IMR-90 (cell line): ENCODE measurements around the gene IGFBP5. TPM values are rescaled to one million over a fixed set of nuclear protein-coding genes. Genes with fewer than 3 reads are reported as not detected.

Experiments
- ATAC-seq: fragments of 200-7000 bp; cut with Tn5 transposase; 2 replicates; pipeline ENCODE4 v1.9.1; 2020; ENCODE audit warnings: low read depth, mild to moderate bottlenecking, moderate library complexity
- BruUV-seq: library from RNA; stranded (reverse); fragments of 400-500 nt; replicated peaks from 2 replicates; lab custom pipeline; 2021; lab: Mats Ljungman, UMichigan
- CTCF ChIA-PET: fragments of 300-600 bp; formaldehyde crosslinking; extraction: SDS; loops from one replicate; lab custom pipeline; 2021; ENCODE audit warnings: antibody characterized with exemption; lab: Yijun Ruan, JAX
- POLR2A ChIA-PET: fragments of 300-600 bp; sonication (Branson Sonifier 250); formaldehyde crosslinking; loops from one replicate; lab custom pipeline; 2022; ENCODE audit warnings: antibody characterized with exemption; ENCODE audit not compliant: unreplicated experiment; lab: Charles Lee
- DNase-seq: peaks from one replicate; pipeline ENCODE4 v3.0.0; 2013
- H2AFZ ChIP-seq: replicated peaks from 2 replicates; pipeline ENCODE3; 2013; ENCODE audit warnings: low read length, mild to moderate bottlenecking; ENCODE audit not compliant: poor library complexity
- H2AK5ac ChIP-seq: 2 replicates; pipeline ENCODE4 v1.6.1; 2013; ENCODE audit warnings: low read depth, low read length, inconsistent platforms
- H2AK9ac ChIP-seq: replicated peaks from 2 replicates; pipeline ENCODE3; 2013; ENCODE audit warnings: mild to moderate bottlenecking, low read depth, low read length, moderate library complexity; ENCODE audit not compliant: poor library complexity
- H2BK120ac ChIP-seq: 2 replicates; pipeline ENCODE4 v1.6.1; 2013; ENCODE audit warnings: low read depth, low read length, inconsistent platforms
- H2BK15ac ChIP-seq: 3 replicates; pipeline ENCODE4 v1.6.1; 2013; ENCODE audit warnings: low read depth, low read length, inconsistent platforms
- H2BK20ac ChIP-seq: 2 replicates; pipeline ENCODE4 v1.6.1; 2013; ENCODE audit warnings: low read depth, mild to moderate bottlenecking, inconsistent platforms, low read length, moderate library complexity
- H2BK5ac ChIP-seq: 2 replicates; pipeline ENCODE4 v1.6.1; 2013; ENCODE audit warnings: mild to moderate bottlenecking, low read depth, low read length, inconsistent platforms; ENCODE audit not compliant: poor library complexity, severe bottlenecking
- H3K14ac ChIP-seq: replicated peaks from 2 replicates; pipeline ENCODE4 v1.6.1; 2013; ENCODE audit warnings: low read depth, low read length, inconsistent platforms
- H3K18ac ChIP-seq: 2 replicates; pipeline ENCODE4 v1.6.1; 2013; ENCODE audit warnings: low read depth, low read length, control low read depth
- H3K23ac ChIP-seq: 2 replicates; pipeline ENCODE4 v1.6.1; 2013; ENCODE audit warnings: low read depth, low read length, inconsistent platforms
- H3K27ac ChIP-seq: 2 replicates; pipeline ENCODE4 v1.5.1; 2013; ENCODE audit warnings: mild to moderate bottlenecking, control low read depth, low read length; ENCODE audit not compliant: insufficient read depth
- H3K27me3 ChIP-seq: 2 replicates; pipeline ENCODE4 v1.6.1; 2013; ENCODE audit warnings: low read length; ENCODE audit not compliant: control insufficient read depth, insufficient read depth
- H3K36me3 ChIP-seq: 2 replicates; pipeline ENCODE4 v1.6.1; 2013; ENCODE audit warnings: low read length, mixed read lengths; ENCODE audit not compliant: control insufficient read depth, insufficient read depth
- H3K4ac ChIP-seq: 2 replicates; pipeline ENCODE4 v1.6.1; 2013; ENCODE audit warnings: low read depth, low read length, inconsistent platforms
- H3K4me1 ChIP-seq: 2 replicates; pipeline ENCODE4 v1.6.1; 2013; ENCODE audit warnings: low read length, mixed read lengths; ENCODE audit not compliant: control insufficient read depth, insufficient read depth
- H3K4me2 ChIP-seq: 2 replicates; pipeline ENCODE4 v1.6.1; 2013; ENCODE audit warnings: low read depth, mild to moderate bottlenecking, control low read depth, low read length, moderate library complexity
- H3K4me3 ChIP-seq: 2 replicates; pipeline ENCODE4 v1.5.1; 2013; ENCODE audit warnings: low read depth, mild to moderate bottlenecking, control low read depth, low read length, moderate library complexity; ENCODE audit not compliant: insufficient read depth
- H3K56ac ChIP-seq: 2 replicates; pipeline ENCODE4 v1.6.1; 2013; ENCODE audit warnings: low read length, inconsistent platforms; ENCODE audit not compliant: insufficient read depth; ENCODE audit errors: extremely low read depth
- H3K79me1 ChIP-seq, 2 experiments: 2 replicates each; pipeline ENCODE4 v1.6.1; 2013; ENCODE audit warnings: low read length in 2 of 2, inconsistent platforms in 1 of 2, low read depth in 1 of 2
- H3K9ac ChIP-seq: 2 replicates; pipeline ENCODE4 v1.6.1; 2013; ENCODE audit warnings: low read depth, low read length, control low read depth
- H3K9me1 ChIP-seq: 2 replicates; pipeline ENCODE4 v1.6.1; 2013; ENCODE audit warnings: low read length, inconsistent platforms; ENCODE audit not compliant: insufficient read depth
- H3K9me3 ChIP-seq: 2 replicates; pipeline ENCODE4 v1.6.1; 2013; ENCODE audit warnings: low read length; ENCODE audit not compliant: control insufficient read depth, insufficient read depth
- H4K20me1 ChIP-seq: 2 replicates; pipeline ENCODE4 v1.6.1; 2013; ENCODE audit warnings: low read length, inconsistent platforms; ENCODE audit not compliant: insufficient read depth
- H4K5ac ChIP-seq: 2 replicates; pipeline ENCODE4 v1.6.1; 2013; ENCODE audit warnings: mild to moderate bottlenecking, low read depth, low read length, control low read depth
- H4K8ac ChIP-seq, 2 experiments: 2 replicates each; pipeline ENCODE4 v1.6.1; 2013; ENCODE audit warnings: low read depth in 2 of 2, low read length in 2 of 2, control low read depth in 1 of 2, inconsistent platforms in 1 of 2
- H4K91ac ChIP-seq: 2 replicates; pipeline ENCODE4 v1.6.1; 2013; ENCODE audit warnings: low read depth, low read length, inconsistent platforms; ENCODE audit not compliant: insufficient read depth
- BHLHE40 ChIP-seq: fragments of 150-350 bp; IDR thresholded peaks from 2 replicates; pipeline ENCODE4 v1.6.1; 2016; ENCODE audit warnings: mild to moderate bottlenecking, low read depth, low read length
- CEBPB ChIP-seq: IDR thresholded peaks from 2 replicates; pipeline ENCODE4 v1.6.1; 2012; ENCODE audit warnings: low read depth, low read length, improper control_type of control experiment
- CHD1 ChIP-seq: IDR thresholded peaks from 2 replicates; pipeline ENCODE4 v1.6.1; 2012; ENCODE audit warnings: low read depth, low read length, improper control_type of control experiment
- CTCF ChIP-seq: conservative IDR thresholded peaks from 2 replicates; pipeline ENCODE4 v1.5.1; 2012; ENCODE audit warnings: mild to moderate bottlenecking, low read depth, low read length, improper control_type of control experiment
- ELK1 ChIP-seq: fragments of 150-350 bp; IDR thresholded peaks from 2 replicates; pipeline ENCODE4 v1.6.1; 2016; ENCODE audit warnings: low read depth, mild to moderate bottlenecking, low read length, moderate library complexity, borderline replicate concordance
- FOS ChIP-seq: fragments of 150-350 bp; IDR thresholded peaks from 2 replicates; pipeline ENCODE4 v1.6.1; 2016; ENCODE audit warnings: low read depth, low read length
- MAFK ChIP-seq: IDR thresholded peaks from 2 replicates; pipeline ENCODE4 v1.6.1; 2012; ENCODE audit warnings: low read depth, low read length, improper control_type of control experiment
- MAZ ChIP-seq: IDR thresholded peaks from 2 replicates; pipeline ENCODE4 v1.6.1; 2012; ENCODE audit warnings: low read depth, mild to moderate bottlenecking, low read length, improper control_type of control experiment, moderate library complexity, borderline replicate concordance
- MXI1 ChIP-seq: IDR thresholded peaks from 2 replicates; pipeline ENCODE4 v1.6.1; 2012; ENCODE audit warnings: low read depth, mild to moderate bottlenecking, low read length, moderate library complexity, borderline replicate concordance
- NFE2L2 ChIP-seq: fragments of 150-350 bp; IDR thresholded peaks from 2 replicates; pipeline ENCODE4 v1.6.1; 2016; ENCODE audit warnings: low read depth, mild to moderate bottlenecking, low read length
- POLR2A ChIP-seq: IDR thresholded peaks from 2 replicates; pipeline ENCODE4 v1.6.1; 2012; ENCODE audit warnings: mild to moderate bottlenecking, low read depth, low read length
- RAD21 ChIP-seq: IDR thresholded peaks from 2 replicates; pipeline ENCODE4 v1.6.1; 2012; ENCODE audit warnings: low read length, improper control_type of control experiment
- RFX5 ChIP-seq: IDR thresholded peaks from 2 replicates; pipeline ENCODE4 v1.8.0; 2012; ENCODE audit warnings: low read depth, mild to moderate bottlenecking, low read length, moderate library complexity
- SMC3 ChIP-seq: fragments of 150-350 bp; IDR thresholded peaks from 2 replicates; pipeline ENCODE4 v1.6.1; 2016; ENCODE audit warnings: low read depth, mild to moderate bottlenecking, antibody characterized with exemption, low read length, moderate library complexity
- USF2 ChIP-seq: fragments of 150-350 bp; IDR thresholded peaks from 2 replicates; pipeline ENCODE4 v1.6.1; 2017; ENCODE audit warnings: mild to moderate bottlenecking, antibody characterized with exemption, low read length, low read depth
- WGBS, 2 experiments: methylation state at CpG; one replicate each; pipeline versions ENCODE4 v1.1.5 to v1.1.7; 2013; ENCODE audit warnings: missing lambda C conversion rate in 2 of 2; ENCODE audit not compliant: insufficient read length in 1 of 2; ENCODE audit errors: extremely low coverage in 2 of 2; 5-methylcytosine and 5-hydroxymethylcytosine counted together
- dilution Hi-C: fragments of 300-500 bp; cut with HindIII; formaldehyde crosslinking; loops from one replicate; pipeline ENCODE4 v1.14.3; 2018; ENCODE audit warnings: low sequenced_read_pairs; ENCODE audit not compliant: unreplicated experiment
- in situ Hi-C: fragments of 300-500 bp; cut with MboI; formaldehyde crosslinking; loops from 3 replicates; pipeline ENCODE4 v1.14.3; 2019; ENCODE audit warnings: low sequenced_read_pairs, inconsistent platforms, mixed read lengths
- intact Hi-C: fragments of 100-400 bp; cut with micrococcal nuclease; formaldehyde crosslinking; loops from 2 replicates; pipeline ENCODE4 v1.10.0; 2022
- polyA plus RNA-seq, 3 experiments: library from polyadenylated mRNA; depleted of rRNA; stranded (reverse); fragments of >200 nt; gene quantifications; 2 replicates each; pipeline ENCODE4 v1.2.3, GENCODE V29; 2012; ENCODE audit warnings: low replicate concordance in 1 of 3
- total RNA-seq: library from RNA; depleted of rRNA; stranded (reverse); fragments of >200 nt; gene quantifications from 2 replicates; pipeline ENCODE4 v1.2.3, GENCODE V29; 2012

Gene IGFBP5
- total and polyA plus RNA-seq, 2 of the 4 experiments (the other 2 are of a cell fraction): 392 to 1,339 TPM

- Histone ChIP-seq H3K4me1 (peaks cover 16% of the 10 kb centered on the region; the same call in 1 of the 2 replicates), H3K4me3 (no peak overlapping the region), H3K27me3 (no peaks in the 10 kb centered on the region), H3K9me1 (no peaks in the 10 kb centered on the region), H3K56ac (no peak overlapping the region), H3K36me3 (no peaks in the 10 kb centered on the region), H4K8ac (no peak overlapping the region), H4K5ac (no peak overlapping the region), H4K91ac (no peak overlapping the region), H2AFZ (no peak overlapping the region), H3K27ac (no peak overlapping the region), H3K9ac (no peak overlapping the region), H2BK5ac (no peak overlapping the region), H2AK9ac (no peak overlapping the region), H3K79me1 (no peaks in the 10 kb centered on the region), H3K9me3 (no peaks in the 10 kb centered on the region), H2BK15ac (no peak overlapping the region), H3K18ac (no peak overlapping the region), H3K14ac (no peak overlapping the region), H2AK5ac (no peak overlapping the region), H3K4ac (no peak overlapping the region), H2BK20ac (no peak overlapping the region), H3K23ac (no peak overlapping the region), H2BK120ac (no peak overlapping the region), H4K20me1 (no peaks in the 10 kb centered on the region), H3K4me2 (no peak overlapping the region)
- in situ Hi-C loops (no loop called here), dilution Hi-C loops (no loop called here), intact Hi-C loops (no loop called here)
- WGBS, 2 experiments: 67% methylated on average over 3 of the region's 4 CpGs; no CpG with 5 or more reads in 1 of the 2 experiments
- ChIA-PET CTCF (interaction anchor here (0.6 kb wide), 1 partner anchor 375 kb away, joined by 3 read pairs; no protein-coding TSS in a partner anchor), POLR2A (no interaction called here)
- no TSS peak for BruUV-seq
- no peak for ATAC-seq
- DNase-seq: no peak
- TF ChIP-seq SMC3 (no peak), MXI1 (no peak), CTCF (no peak), CHD1 (no peak), RFX5 (no peak), BHLHE40 (no peak), MAFK (no peak), USF2 (no peak), CEBPB (no peak), FOS (no peak), RAD21 (no peak), POLR2A (no peak), ELK1 (no peak), NFE2L2 (no peak), MAZ (no peak)
These were observed 50.3 kb downstream of the IGFBP5 start for GRCh38 chr2:216644842-216645635.
